DND-41 (cell line): ENCODE data around the gene C1QTNF5.

Source experiments
- ATAC-seq: fragments of 200-7000 bp; cut with Tn5 transposase; 3 replicates; pipeline ENCODE4 v1.9.1; 2021; ENCODE audit warnings: low read depth; ENCODE audit not compliant: insufficient read depth
- DNase-seq: peaks from one replicate; pipeline ENCODE4 v3.0.0-alpha.2; 2020
- H2AFZ ChIP-seq: 2 replicates; pipeline ENCODE4 v1.6.0; 2012; ENCODE audit warnings: low read depth, low read length
- H3K27ac ChIP-seq: 2 replicates; pipeline ENCODE4 v1.5.1; 2012; ENCODE audit warnings: low read length, inconsistent platforms
- H3K27me3 ChIP-seq: fragments of 200-600 bp; sonication (generic); 2 replicates; pipeline ENCODE4 v1.6.0; 2012; ENCODE audit warnings: low read length, mild to moderate bottlenecking, inconsistent platforms; ENCODE audit not compliant: insufficient read depth, poor library complexity
- H3K36me3 ChIP-seq: 2 replicates; pipeline ENCODE4 v1.5.1; 2012; ENCODE audit warnings: low read length, inconsistent platforms; ENCODE audit not compliant: insufficient read depth
- H3K4me1 ChIP-seq: 2 replicates; pipeline ENCODE4 v1.5.1; 2012; ENCODE audit warnings: mild to moderate bottlenecking, low read length; ENCODE audit not compliant: insufficient read depth
- H3K4me2 ChIP-seq: 2 replicates; pipeline ENCODE4 v1.6.0; 2012; ENCODE audit warnings: mild to moderate bottlenecking, moderate library complexity, low read length, inconsistent platforms; ENCODE audit not compliant: insufficient read depth
- H3K4me3 ChIP-seq, 2 experiments: fragments of 200-600 bp in 1 of 2; shearing (Covaris generic) in 1 of 2; 2 replicates each; pipeline ENCODE4 v1.5.1; 2012 to 2016; ENCODE audit warnings: inconsistent platforms in 2 of 2, low read length in 2 of 2, mild to moderate bottlenecking in 2 of 2, low read depth in 1 of 2, moderate library complexity in 1 of 2
- H3K79me2 ChIP-seq: 2 replicates; pipeline ENCODE4 v1.6.0; 2012; ENCODE audit warnings: low read length, inconsistent platforms; ENCODE audit not compliant: insufficient read depth
- H3K9ac ChIP-seq: 2 replicates; pipeline ENCODE4 v1.6.0; 2012; ENCODE audit warnings: low read depth, mild to moderate bottlenecking, inconsistent platforms, low read length, moderate library complexity
- H3K9me3 ChIP-seq: 2 replicates; pipeline ENCODE4 v1.5.1; 2012; ENCODE audit warnings: low read length, moderate library complexity, mild to moderate bottlenecking, inconsistent platforms; ENCODE audit not compliant: insufficient read depth, severe bottlenecking
- H4K20me1 ChIP-seq: 2 replicates; pipeline ENCODE4 v1.6.0; 2012; ENCODE audit warnings: low read length; ENCODE audit not compliant: insufficient read depth
- CTCF ChIP-seq: IDR thresholded peaks from 2 replicates; pipeline ENCODE4 v1.5.1; 2012; ENCODE audit warnings: borderline replicate concordance, low read length, moderate library complexity, mild to moderate bottlenecking; ENCODE audit not compliant: poor library complexity, severe bottlenecking; ENCODE audit errors: extremely low read depth
- EZH2 ChIP-seq: IDR thresholded peaks from 3 replicates; pipeline ENCODE4 v1.6.1; 2012; ENCODE audit warnings: borderline replicate concordance, low read depth, mild to moderate bottlenecking, moderate library complexity, low read length, inconsistent platforms; ENCODE audit not compliant: severe bottlenecking

The C1QTNF5 gene

DNA sequence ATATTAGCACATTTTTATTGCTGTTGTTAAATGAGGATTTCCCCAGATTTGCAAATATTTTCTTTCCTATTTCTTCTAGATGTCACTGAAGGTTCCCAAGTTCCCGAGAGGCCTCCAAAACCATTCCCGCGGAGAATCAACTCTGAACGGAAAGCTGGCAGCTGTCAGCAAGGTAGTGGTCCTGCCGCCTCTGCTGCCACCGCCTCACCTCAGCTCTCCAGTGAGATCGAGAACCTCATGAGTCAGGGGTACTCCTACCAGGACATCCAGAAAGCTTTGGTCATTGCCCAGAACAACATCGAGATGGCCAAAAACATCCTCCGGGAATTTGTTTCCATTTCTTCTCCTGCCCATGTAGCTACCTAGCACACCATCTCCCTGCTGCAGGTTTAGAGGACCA lies 41.3 kb downstream of the C1QTNF5 start:
- no peaks in the 10 kb centered on the region for H3K9me3 ChIP-seq
- H3K27me3 ChIP-seq = no peaks in the 10 kb centered on the region
- no peaks in the 10 kb centered on the region for H4K20me1 ChIP-seq
- ATAC-seq (no peak), DNase-seq (no peak)
- no peak overlapping the region for H3K4me2 ChIP-seq
- H3K79me2 ChIP-seq = no peaks in the 10 kb centered on the region
- no peaks in the 10 kb centered on the region for H3K4me1 ChIP-seq
- H3K36me3 ChIP-seq = peaks cover 77% of the 10 kb centered on the region
- no peak overlapping the region for H3K4me3 ChIP-seq
- no peak overlapping the region for H3K27ac ChIP-seq
- no peak overlapping the region for H2AFZ ChIP-seq
- no peak for TF ChIP-seq CTCF
- TF ChIP-seq EZH2 = no peak
- H3K9ac ChIP-seq = no peak overlapping the region

- Histone ChIP-seq H3K4me2 (no peak overlapping the region), H3K9ac (no peak overlapping the region), H3K27ac (no peak overlapping the region), H3K79me2 (no peaks in the 10 kb centered on the region), H3K36me3 (peaks cover 72% of the 10 kb centered on the region), H3K4me3 (no peak overlapping the region), H3K9me3 (no peaks in the 10 kb centered on the region), H3K27me3 (no peaks in the 10 kb centered on the region), H2AFZ (no peak overlapping the region), H4K20me1 (no peaks in the 10 kb centered on the region), H3K4me1 (no peaks in the 10 kb centered on the region)
- TF ChIP-seq CTCF = no peak
- no peak for TF ChIP-seq EZH2
- no peak for ATAC-seq
- DNase-seq = no peak
Measured at GRCh38 chr11:119298726-119299125, 42.0 kb downstream of the C1QTNF5 start.

DNA sequence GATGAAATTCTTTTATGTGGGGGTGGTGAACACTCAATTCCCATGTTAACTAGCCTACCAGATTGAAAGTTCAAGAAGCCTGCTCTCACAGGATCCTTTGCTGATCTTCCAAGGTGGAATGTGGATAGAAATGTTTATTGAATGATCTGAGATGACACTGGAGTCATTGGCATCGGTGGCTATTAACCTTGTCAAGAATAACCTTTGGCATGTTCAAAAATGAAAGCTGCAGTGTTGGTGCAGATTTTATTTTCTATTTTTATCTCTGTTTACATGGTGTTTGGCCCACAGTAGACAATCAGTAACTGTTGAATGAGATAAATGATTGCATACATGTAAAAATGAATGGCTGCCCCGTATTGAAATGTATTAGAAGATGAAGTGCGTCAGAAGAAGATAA lies 42.7 kb downstream of the C1QTNF5 start:
- Histone ChIP-seq H3K4me2 (no peak overlapping the region), H3K4me1 (no peaks in the 10 kb centered on the region), H3K36me3 (peaks cover 64% of the 10 kb centered on the region), H4K20me1 (no peaks in the 10 kb centered on the region), H3K27ac (no peak overlapping the region), H3K9me3 (no peaks in the 10 kb centered on the region), H3K27me3 (no peaks in the 10 kb centered on the region), H2AFZ (no peak overlapping the region), H3K4me3 (no peak overlapping the region), H3K79me2 (no peaks in the 10 kb centered on the region), H3K9ac (no peak overlapping the region)
- DNase-seq = no peak
- TF ChIP-seq CTCF (no peak), EZH2 (no peak)
- ATAC-seq = no peak

- Histone ChIP-seq H3K4me1 (no peaks in the 10 kb centered on the region), H3K27me3 (no peaks in the 10 kb centered on the region), H3K27ac (no peak overlapping the region), H3K79me2 (no peaks in the 10 kb centered on the region), H3K9ac (no peak overlapping the region), H3K4me2 (no peak overlapping the region), H3K36me3 (peaks cover 50% of the 10 kb centered on the region), H3K9me3 (peaks cover 4% of the 10 kb centered on the region), H3K4me3 (no peak overlapping the region), H2AFZ (no peak overlapping the region), H4K20me1 (no peaks in the 10 kb centered on the region)
- TF ChIP-seq EZH2 (no peak), CTCF (peak; percentile 13)
- ATAC-seq = no peak
- DNase-seq = no peak
Measured at GRCh38 chr11:119295178-119295577, 45.5 kb downstream of the C1QTNF5 start.
